ENCODE measurements around the gene PCDHGA6. TPM values are rescaled to one million over a fixed set of nuclear protein-coding genes. Genes with fewer than 3 reads are reported as not detected.
"Not testable (repeated sequence)": the region's sequence is repeated elsewhere in the genome, so short reads cannot be mapped to it uniquely, and the experiment has no call there.

The PCDHGA6 gene
- total RNA-seq, 1 experiment from 2014 or later = 1.1 TPM

DNA sequence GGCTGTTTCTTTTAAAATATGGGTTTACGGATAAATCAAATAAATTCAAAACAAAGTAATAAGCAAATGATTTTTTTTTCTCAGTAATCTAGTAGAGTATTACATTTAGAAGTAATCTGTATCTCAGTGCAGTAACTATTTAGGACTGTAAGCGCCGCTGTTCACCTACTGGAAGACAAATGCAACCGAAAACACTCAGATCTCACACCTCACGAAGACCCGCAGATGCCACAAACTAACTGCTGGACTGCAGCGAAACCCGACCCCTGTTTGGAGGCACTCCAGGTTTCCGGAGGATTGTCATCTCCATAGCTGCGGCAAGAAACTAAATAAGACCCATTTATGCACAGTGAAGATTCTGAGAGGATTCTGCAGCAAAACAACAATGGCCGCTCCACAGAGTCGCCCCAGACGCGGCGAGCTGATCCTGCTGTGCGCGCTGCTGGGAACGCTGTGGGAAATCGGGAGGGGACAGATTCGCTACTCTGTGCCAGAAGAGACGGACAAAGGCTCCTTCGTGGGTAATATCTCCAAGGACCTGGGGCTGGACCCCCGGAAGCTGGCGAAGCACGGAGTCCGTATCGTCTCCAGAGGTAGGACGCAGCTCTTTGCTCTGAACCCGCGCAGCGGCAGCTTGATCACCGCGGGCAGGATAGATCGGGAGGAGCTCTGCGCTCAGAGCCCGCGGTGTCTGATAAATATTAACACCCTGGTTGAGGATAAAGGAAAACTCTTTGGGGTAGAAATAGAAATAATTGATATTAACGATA lies 18.9 kb downstream of the PCDHGA6 start, which contains the start of gene PCDHGA8:
Gene PCDHGA8, plus strand, starts transcription at position 205 of the 770 bp plus-strand sequence. Its CDS starts 181 bp downstream, at position 386.
- DNase-seq (ENCODE audit: extremely low read depth, low read depth) = no peak

GRCh38 chr5:141393267-141393666 lies 19.6 kb downstream of the PCDHGA6 start:
- DNase-seq (ENCODE audit: extremely low read depth, low read depth) = no peak

- not testable (repeated sequence) for DNase-seq (ENCODE audit: extremely low read depth, low read depth)
Observed at GRCh38 chr5:141394401-141395187, 20.9 kb downstream of the PCDHGA6 start.

GRCh38 chr5:141397756-141398551 lies 24.3 kb downstream of the PCDHGA6 start, which contains the start of gene PCDHGB5:
TSS of gene PCDHGB5 (plus strand) at chr5:141397947. CDS start at chr5:141398128, 181 bp downstream.
- not testable (repeated sequence) for DNase-seq (ENCODE audit: extremely low read depth, low read depth)

- DNase-seq (ENCODE audit: extremely low read depth, low read depth) = no peak
Observed at GRCh38 chr5:141398608-141399007, 24.9 kb downstream of the PCDHGA6 start.

DNA sequence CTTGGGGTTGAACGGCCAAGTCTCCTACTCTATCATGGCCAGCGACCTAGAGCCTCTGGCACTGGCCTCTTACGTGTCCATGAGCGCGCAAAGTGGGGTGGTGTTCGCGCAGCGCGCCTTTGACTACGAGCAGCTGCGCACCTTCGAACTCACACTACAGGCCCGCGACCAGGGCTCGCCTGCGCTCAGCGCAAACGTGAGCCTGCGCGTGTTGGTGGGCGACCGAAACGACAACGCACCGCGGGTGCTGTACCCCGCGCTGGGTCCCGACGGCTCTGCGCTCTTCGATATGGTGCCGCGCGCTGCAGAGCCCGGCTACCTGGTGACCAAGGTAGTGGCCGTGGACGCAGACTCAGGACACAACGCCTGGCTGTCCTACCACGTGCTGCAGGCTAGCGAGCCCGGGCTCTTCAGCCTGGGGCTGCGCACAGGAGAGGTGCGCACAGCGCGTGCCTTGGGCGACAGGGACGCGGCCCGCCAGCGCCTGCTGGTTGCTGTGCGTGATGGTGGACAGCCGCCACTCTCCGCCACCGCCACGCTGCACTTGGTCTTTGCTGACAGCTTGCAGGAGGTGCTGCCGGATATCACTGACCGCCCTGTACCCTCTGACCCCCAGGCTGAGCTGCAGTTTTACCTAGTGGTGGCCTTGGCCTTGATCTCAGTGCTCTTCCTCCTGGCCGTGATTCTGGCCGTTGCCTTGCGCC lies 26.0 kb downstream of the PCDHGA6 start:
- no peak for DNase-seq (ENCODE audit: extremely low read depth, low read depth)

DNA sequence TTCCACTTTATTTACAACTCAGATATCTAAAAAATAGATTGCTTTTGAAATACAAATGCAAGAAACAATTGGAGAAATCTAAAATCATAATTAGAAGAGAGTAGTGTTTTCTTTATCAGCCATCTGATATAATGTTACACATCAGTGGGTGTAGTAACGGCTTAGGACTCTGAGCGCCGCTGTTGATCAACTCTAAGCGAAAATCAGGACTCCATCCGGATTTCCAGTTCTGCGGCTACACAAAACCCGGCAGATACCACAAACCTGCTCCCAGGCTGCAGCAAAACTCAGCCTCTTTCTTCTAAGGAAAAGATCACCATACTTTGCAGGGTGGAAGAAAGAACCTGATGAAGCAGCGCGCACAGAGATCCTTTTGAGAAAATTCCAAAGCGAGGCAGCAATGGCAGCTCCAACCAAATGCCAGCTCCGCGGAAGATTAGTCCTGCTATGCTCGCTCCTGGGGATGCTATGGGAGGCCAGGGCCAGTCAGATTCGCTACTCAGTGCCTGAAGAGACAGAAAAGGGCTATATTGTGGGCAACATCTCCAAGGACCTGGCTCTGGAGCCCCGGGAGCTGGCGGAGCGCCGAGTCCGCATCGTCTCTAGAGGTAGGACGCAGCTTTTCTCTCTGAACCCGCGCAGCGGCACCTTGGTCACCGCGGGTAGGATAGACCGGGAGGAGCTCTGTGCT lies 29.0 kb downstream of the PCDHGA6 start, which contains the start of gene PCDHGA9:
Gene PCDHGA9, plus strand, starts transcription at position 226 of the 691 bp plus-strand sequence. Its CDS starts 175 bp downstream, at position 401.
- DNase-seq (ENCODE audit: extremely low read depth, low read depth) = peak; percentile 33

DNA sequence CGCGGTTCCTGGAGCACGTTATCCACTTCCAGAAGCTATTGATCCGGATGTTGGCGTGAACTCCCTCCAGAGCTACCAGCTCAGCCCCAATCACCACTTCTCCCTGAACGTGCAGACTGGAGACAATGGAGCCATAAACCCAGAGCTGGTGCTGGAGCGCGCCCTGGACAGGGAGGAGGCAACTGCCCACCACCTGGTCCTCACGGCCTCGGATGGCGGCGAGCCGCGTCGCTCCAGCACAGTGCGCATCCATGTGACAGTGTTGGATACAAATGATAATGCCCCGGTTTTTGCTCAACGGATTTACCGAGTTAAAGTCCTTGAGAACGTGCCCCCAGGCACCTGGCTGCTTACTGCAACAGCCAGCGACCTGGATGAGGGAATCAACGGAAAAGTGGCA lies 29.7 kb downstream of the PCDHGA6 start:
- no peak for DNase-seq (ENCODE audit: extremely low read depth, low read depth)

DNA sequence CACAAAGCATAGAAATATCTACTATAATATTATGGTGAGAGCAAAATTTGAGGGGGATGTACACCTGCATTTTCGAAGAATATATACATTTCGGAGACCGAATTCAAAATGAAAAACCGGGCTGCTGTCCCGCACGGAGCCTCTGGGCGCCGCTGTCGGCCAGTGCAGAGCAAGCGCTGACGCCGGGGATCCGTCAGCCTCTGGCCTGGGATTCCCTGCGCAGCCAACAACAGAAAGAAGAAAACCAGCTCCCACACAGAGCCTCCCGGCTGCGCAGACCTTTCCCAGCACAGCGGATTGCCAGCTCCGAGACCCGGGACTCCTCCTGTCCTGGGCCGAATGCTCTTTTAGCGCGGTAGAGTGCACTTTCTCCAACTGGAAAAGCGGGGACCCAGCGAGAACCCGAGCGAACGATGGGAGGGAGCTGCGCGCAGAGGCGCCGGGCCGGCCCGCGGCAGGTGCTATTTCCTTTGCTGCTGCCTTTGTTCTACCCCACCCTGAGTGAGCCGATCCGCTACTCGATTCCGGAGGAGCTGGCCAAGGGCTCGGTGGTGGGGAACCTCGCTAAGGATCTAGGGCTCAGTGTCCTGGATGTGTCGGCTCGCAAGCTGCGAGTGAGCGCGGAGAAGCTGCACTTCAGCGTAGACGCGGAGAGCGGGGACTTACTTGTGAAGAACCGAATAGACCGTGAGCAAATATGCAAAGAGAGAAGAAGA lies 34.3 kb downstream of the PCDHGA6 start, which contains the start of gene PCDHGB6:
Gene PCDHGB6, plus strand, starts transcription at position 232 of the 716 bp plus-strand sequence. Its CDS starts 182 bp downstream, at position 414.
- not testable (repeated sequence) for DNase-seq (ENCODE audit: extremely low read depth, low read depth)

- DNase-seq (ENCODE audit: extremely low read depth, low read depth) = no peak
Observed at GRCh38 chr5:141409598-141410306, 36.1 kb downstream of the PCDHGA6 start.

GRCh38 chr5:141411575-141411974 lies 37.9 kb downstream of the PCDHGA6 start:
- DNase-seq (ENCODE audit: extremely low read depth, low read depth) = no peak

GRCh38 chr5:141412854-141413539 lies 39.3 kb downstream of the PCDHGA6 start, which contains the start of gene PCDHGA10:
TSS of gene PCDHGA10 (plus strand) at chr5:141412987. CDS start at chr5:141413176, 189 bp downstream.
- DNase-seq (ENCODE audit: extremely low read depth, low read depth) = peak; percentile 82

DNA sequence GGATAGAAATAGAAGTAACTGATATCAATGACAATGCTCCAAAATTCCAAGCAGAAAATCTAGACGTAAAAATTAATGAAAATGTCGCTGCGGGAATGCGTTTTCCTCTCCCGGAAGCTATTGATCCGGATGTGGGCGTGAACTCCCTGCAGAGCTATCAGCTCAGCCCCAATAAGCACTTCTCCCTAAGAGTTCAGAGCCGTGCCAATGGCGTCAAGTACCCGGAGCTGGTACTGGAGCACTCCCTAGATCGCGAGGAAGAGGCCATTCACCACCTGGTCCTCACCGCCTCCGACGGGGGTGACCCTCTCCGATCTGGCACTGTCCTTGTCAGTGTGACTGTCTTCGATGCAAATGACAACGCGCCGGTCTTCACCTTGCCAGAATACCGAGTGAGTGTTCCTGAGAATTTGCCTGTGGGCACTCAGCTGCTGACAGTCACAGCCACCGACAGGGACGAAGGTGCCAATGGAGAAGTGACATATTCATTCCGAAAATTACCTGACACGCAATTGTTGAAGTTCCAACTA lies 39.9 kb downstream of the PCDHGA6 start:
- no peak for DNase-seq (ENCODE audit: extremely low read depth, low read depth)

- not testable (repeated sequence) for DNase-seq (ENCODE audit: extremely low read depth, low read depth)
Observed at GRCh38 chr5:141414548-141415274, 41.0 kb downstream of the PCDHGA6 start.

DNA sequence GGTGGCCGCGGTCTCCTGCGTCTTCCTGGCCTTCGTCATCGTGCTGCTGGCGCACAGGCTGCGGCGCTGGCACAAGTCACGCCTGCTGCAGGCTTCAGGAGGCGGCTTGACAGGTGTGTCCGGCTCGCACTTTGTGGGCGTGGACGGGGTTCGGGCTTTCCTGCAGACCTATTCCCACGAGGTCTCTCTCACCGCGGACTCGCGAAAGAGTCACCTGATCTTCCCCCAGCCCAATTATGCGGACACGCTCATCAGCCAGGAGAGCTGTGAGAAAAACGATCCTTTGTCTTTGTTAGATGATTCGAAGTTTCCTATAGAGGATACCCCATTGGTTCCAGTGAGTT lies 41.6 kb downstream of the PCDHGA6 start:
- DNase-seq (ENCODE audit: extremely low read depth, low read depth) = not testable (repeated sequence)

GRCh38 chr5:141417494-141418172 lies 43.9 kb downstream of the PCDHGA6 start, which contains the start of gene PCDHGB7:
TSS of gene PCDHGB7 (plus strand) at chr5:141417677. CDS start at chr5:141417860, 183 bp downstream.
- not testable (repeated sequence) for DNase-seq (ENCODE audit: extremely low read depth, low read depth)
